HuH-7 (cell line): ENCODE results near the gene HIBADH.
A peak's percentile ranks its signal among the peaks of the same experiment; 100 is the strongest.
"Not testable (repeated sequence)": the region's sequence is repeated elsewhere in the genome, so short reads cannot be mapped to it uniquely, and the experiment has no call there.

Experiments
- DNase-seq: peaks from one replicate; pipeline ENCODE4 v3.0.0; 2011; ENCODE audit warnings: low spot score

Gene HIBADH

GRCh38 chr7:27678617-27679260 lies 16.1 kb upstream of the HIBADH start:
- no peak for DNase-seq

GRCh38 chr7:27677912-27678612 lies 15.4 kb upstream of the HIBADH start:
- no peak for DNase-seq

- not testable (repeated sequence) for DNase-seq
Observed at GRCh38 chr7:27674126-27674525, 11.4 kb upstream of the HIBADH start.

- no peak for DNase-seq
Observed at GRCh38 chr7:27671675-27672074, 9.0 kb upstream of the HIBADH start.

- no peak for DNase-seq
Observed at GRCh38 chr7:27670676-27671075, 8.0 kb upstream of the HIBADH start.

GRCh38 chr7:27670177-27670576 lies 7.5 kb upstream of the HIBADH start:
- no peak for DNase-seq

GRCh38 chr7:27665531-27665930 lies 2.8 kb upstream of the HIBADH start:
- DNase-seq, result no peak

- no peak for DNase-seq
Observed at GRCh38 chr7:27663989-27664331, 1.3 kb upstream of the HIBADH start.

GRCh38 chr7:27661811-27662489 lies 733 bp downstream of the HIBADH start:
- peak; percentile 26 for DNase-seq

GRCh38 chr7:27656724-27657123 lies 6.0 kb downstream of the HIBADH start:
- no peak for DNase-seq

GRCh38 chr7:27655184-27655583 lies 7.5 kb downstream of the HIBADH start:
- DNase-seq, result no peak

- DNase-seq, result no peak
Observed at GRCh38 chr7:27652518-27652917, 10.2 kb downstream of the HIBADH start.

GRCh38 chr7:27651702-27652101 lies 11.0 kb downstream of the HIBADH start:
- DNase-seq, result no peak

GRCh38 chr7:27650283-27650682 lies 12.4 kb downstream of the HIBADH start:
- no peak for DNase-seq

GRCh38 chr7:27647489-27647888 lies 15.2 kb downstream of the HIBADH start:
- no peak for DNase-seq

GRCh38 chr7:27647046-27647445 lies 15.6 kb downstream of the HIBADH start:
- DNase-seq, result no peak

- DNase-seq, result no peak
Observed at GRCh38 chr7:27642271-27642670, 20.4 kb downstream of the HIBADH start.

- DNase-seq, result no peak
Observed at GRCh38 chr7:27641581-27642230, 21.0 kb downstream of the HIBADH start.

GRCh38 chr7:27640884-27641574 lies 21.7 kb downstream of the HIBADH start:
- DNase-seq, result no peak

GRCh38 chr7:27639851-27640250 lies 22.8 kb downstream of the HIBADH start:
- DNase-seq, result no peak

- DNase-seq, result not testable (repeated sequence)
Observed at GRCh38 chr7:27639048-27639447, 23.6 kb downstream of the HIBADH start.

GRCh38 chr7:27636326-27637006 lies 26.2 kb downstream of the HIBADH start:
- no peak for DNase-seq
